Ishikawa (cell line): Measurements from ENCODE around the gene ATXN7.

Experiments used
- CEBPB ChIP-seq: IDR thresholded peaks from 2 replicates; pipeline ENCODE4 v1.6.1; 2012
- CREB1 ChIP-seq: IDR thresholded peaks from 2 replicates; pipeline ENCODE4 v1.6.1; 2012; ENCODE audit warnings: low read depth
- EGR1 ChIP-seq: IDR thresholded peaks from 2 replicates; pipeline ENCODE4 v1.6.1; 2012
- EP300 ChIP-seq: IDR thresholded peaks from 2 replicates; pipeline ENCODE4 v1.6.1; 2012; ENCODE audit warnings: borderline replicate concordance
- FOXM1 ChIP-seq: IDR thresholded peaks from 2 replicates; pipeline ENCODE4 v1.6.1; 2012; ENCODE audit warnings: low read depth, borderline replicate concordance
- NFIC ChIP-seq: IDR thresholded peaks from 2 replicates; pipeline ENCODE4 v1.6.1; 2012
- RAD21 ChIP-seq: IDR thresholded peaks from 2 replicates; pipeline ENCODE4 v1.6.1; 2012; ENCODE audit warnings: low read depth
- TAF1 ChIP-seq: IDR thresholded peaks from 2 replicates; pipeline ENCODE4 v1.6.1; 2012; ENCODE audit warnings: low read depth, mild to moderate bottlenecking
- TCF12 ChIP-seq: IDR thresholded peaks from 2 replicates; pipeline ENCODE4 v1.6.1; 2012; ENCODE audit warnings: low read depth
- TEAD4 ChIP-seq: IDR thresholded peaks from 2 replicates; pipeline ENCODE4 v1.6.1; 2012
- YY1 ChIP-seq: IDR thresholded peaks from 2 replicates; pipeline ENCODE4 v1.6.1; 2012; ENCODE audit warnings: low read depth
- ZBTB7A ChIP-seq: IDR thresholded peaks from 2 replicates; pipeline ENCODE4 v1.6.1; 2012; ENCODE audit warnings: low read depth
- TF ChIP-seq, protein P1 (sequence below): IDR thresholded peaks from 2 replicates; pipeline ENCODE4 v1.6.1; 2012
- TF ChIP-seq, protein P2 (sequence below): IDR thresholded peaks from 2 replicates; pipeline ENCODE4 v1.6.1; 2012
- TF ChIP-seq, protein P3 (sequence below): IDR thresholded peaks from 2 replicates; pipeline ENCODE4 v1.6.1; 2012; ENCODE audit warnings: low read depth, mild to moderate bottlenecking

Gene ATXN7

DNA sequence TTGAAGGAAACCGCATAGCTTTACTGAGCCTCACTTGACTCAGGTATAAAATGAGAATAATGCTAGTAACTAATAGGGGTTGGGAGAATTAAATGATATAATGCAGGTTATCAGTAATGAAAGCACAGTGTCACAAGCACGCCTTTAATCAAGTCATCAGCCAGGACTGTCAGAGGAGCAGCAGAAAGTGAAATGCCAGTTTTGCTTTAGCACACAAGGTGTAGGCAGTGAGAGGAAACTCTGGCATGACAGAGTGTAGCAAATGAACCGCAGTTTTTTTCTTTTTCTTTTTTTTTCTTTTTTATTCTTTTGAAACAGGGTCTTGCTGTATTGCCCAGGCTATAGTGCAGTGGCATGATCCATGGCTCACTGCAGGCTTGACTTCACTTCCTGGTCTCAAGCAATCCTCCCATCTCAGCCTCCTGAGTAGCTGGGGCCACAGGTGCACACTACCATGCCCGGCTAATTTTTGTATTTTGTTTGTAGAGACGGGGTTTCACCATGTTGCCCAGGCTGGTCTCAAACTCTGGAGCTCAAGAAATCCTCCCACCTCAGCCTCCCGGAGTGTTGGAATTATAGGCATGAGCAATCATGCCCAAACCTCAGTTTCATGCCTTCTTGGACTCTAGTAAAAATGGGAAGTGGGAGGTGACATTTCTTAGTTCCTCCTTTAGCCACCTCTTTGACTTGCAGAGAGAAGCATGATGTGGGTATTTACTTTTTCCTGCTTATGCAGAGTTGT lies 58.2 kb downstream of the ATXN7 start:
- TF ChIP-seq EP300 = no peak
- no peak for TF ChIP-seq YY1

DNA sequence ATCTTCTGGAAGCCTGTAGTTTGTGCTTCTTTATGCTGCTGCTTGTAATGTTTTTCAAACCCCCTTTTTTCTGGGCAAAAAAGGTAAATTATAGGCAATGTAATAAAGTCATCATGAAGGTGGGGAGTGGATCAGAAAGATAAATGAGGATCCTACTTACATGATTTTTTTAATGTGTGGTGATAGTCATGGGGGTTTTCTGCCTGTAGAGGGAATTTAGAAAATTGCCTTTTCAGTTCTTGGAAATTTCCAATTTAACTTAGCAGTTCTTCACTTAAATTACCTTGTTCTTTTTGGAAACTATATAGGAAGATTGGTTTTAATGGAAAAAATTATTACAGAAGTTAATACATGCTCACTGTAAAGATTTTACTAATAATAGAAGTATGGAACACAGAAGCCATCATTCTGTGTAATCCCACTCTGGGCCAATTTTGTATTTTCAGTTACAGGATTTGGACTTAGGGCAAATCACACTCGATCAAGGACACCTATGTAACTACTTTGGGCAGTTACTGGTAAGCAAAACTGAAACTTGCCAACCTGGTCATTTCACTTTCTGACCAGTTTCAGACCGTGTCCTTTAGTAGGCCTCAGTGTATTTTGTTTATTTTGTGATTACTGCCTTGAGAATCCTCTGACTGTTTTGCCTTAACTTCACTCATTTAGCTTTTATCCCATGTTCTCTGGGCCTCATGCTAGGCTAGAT lies 59.0 kb downstream of the ATXN7 start:
- TF ChIP-seq YY1 (no peak), CEBPB (no peak), EGR1 (no peak), RAD21 (no peak), ZBTB7A (no peak), TEAD4 (no peak), NFIC (no peak), FOXM1 (no peak), CREB1 (no peak), TCF12 (no peak), TAF1 (no peak), EP300 (no peak)
- TF ChIP-seq, protein P1, sequence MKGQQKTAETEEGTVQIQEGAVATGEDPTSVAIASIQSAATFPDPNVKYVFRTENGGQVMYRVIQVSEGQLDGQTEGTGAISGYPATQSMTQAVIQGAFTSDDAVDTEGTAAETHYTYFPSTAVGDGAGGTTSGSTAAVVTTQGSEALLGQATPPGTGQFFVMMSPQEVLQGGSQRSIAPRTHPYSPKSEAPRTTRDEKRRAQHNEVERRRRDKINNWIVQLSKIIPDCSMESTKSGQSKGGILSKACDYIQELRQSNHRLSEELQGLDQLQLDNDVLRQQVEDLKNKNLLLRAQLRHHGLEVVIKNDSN = no peak
- TF ChIP-seq, protein P2, sequence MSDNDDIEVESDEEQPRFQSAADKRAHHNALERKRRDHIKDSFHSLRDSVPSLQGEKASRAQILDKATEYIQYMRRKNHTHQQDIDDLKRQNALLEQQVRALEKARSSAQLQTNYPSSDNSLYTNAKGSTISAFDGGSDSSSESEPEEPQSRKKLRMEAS = no peak
- TF ChIP-seq, protein P3, sequence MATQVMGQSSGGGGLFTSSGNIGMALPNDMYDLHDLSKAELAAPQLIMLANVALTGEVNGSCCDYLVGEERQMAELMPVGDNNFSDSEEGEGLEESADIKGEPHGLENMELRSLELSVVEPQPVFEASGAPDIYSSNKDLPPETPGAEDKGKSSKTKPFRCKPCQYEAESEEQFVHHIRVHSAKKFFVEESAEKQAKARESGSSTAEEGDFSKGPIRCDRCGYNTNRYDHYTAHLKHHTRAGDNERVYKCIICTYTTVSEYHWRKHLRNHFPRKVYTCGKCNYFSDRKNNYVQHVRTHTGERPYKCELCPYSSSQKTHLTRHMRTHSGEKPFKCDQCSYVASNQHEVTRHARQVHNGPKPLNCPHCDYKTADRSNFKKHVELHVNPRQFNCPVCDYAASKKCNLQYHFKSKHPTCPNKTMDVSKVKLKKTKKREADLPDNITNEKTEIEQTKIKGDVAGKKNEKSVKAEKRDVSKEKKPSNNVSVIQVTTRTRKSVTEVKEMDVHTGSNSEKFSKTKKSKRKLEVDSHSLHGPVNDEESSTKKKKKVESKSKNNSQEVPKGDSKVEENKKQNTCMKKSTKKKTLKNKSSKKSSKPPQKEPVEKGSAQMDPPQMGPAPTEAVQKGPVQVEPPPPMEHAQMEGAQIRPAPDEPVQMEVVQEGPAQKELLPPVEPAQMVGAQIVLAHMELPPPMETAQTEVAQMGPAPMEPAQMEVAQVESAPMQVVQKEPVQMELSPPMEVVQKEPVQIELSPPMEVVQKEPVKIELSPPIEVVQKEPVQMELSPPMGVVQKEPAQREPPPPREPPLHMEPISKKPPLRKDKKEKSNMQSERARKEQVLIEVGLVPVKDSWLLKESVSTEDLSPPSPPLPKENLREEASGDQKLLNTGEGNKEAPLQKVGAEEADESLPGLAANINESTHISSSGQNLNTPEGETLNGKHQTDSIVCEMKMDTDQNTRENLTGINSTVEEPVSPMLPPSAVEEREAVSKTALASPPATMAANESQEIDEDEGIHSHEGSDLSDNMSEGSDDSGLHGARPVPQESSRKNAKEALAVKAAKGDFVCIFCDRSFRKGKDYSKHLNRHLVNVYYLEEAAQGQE = no peak

DNA sequence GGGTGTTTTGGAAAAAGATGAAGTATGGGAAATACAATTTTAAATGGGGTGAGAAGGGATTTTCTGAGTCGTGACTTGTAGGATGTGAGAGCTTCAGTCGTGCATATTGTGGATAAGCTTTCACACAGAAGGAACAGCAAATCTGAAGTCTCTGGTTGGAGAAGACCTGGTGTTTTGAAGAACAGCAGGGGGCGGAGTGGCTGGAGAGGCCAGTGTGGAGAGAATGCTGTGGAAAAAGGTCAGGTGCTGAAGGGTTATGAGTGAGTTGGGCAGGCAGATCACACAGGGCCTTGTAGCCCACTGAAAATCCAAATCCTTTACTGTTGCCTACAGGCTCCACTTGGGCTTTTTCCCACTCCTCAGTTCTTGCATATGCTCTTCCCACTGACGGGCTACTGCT lies 62.6 kb downstream of the ATXN7 start:
- no peak for TF ChIP-seq TCF12
- TF ChIP-seq YY1 = no peak
- no peak for TF ChIP-seq RAD21
- TF ChIP-seq, protein P3 = no peak
- no peak for TF ChIP-seq EP300
- no peak for TF ChIP-seq ZBTB7A
- TF ChIP-seq, protein P1 = no peak
- no peak for TF ChIP-seq CREB1
- no peak for TF ChIP-seq FOXM1
- no peak for TF ChIP-seq EGR1
- no peak for TF ChIP-seq TEAD4

DNA sequence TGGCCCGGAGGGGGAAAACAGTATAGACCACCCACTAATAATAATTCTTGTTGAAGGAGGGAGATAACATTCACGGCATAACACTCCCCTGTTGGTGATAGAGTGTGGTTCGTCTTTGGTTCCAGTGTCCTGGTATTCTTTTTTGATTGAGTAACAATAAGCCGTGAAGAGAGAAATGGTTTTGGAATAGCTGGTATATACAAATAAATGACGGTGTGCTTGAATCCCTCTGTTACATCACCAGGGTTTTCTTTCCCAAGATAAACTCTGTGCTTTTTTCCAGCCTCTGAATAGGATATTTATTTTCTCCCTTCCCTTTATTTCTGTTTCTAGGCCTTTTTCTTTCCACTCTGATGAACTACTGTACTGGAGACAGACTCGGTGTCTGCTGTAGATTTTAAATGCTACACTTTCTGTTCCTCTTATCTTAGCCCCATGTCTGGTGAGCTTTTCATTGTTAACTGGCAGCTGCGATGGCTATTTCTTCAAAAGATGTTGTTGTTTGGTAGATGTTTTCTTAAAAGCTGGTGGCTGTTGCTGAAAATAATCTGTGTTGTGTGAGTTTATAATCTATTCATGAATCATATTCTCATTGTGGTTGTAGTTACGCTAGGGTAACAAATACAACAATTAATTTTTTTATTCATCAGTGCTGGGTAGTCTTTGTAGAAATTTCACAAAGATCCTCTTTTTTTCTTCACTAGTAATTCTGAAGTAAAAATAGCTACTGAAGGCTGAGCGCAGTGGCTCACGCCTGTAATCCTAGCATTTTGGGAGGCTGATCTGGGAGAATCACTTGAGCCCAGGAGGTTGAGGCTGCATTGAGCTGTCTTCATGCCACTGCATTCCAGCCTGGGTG lies 64.0 kb downstream of the ATXN7 start:
- no peak for TF ChIP-seq TAF1
- no peak for TF ChIP-seq NFIC
- no peak for TF ChIP-seq TCF12
- TF ChIP-seq FOXM1 = no peak
- no peak for TF ChIP-seq CREB1
- TF ChIP-seq, protein P3 = no peak
- TF ChIP-seq, protein P2 = no peak
- no peak for TF ChIP-seq CEBPB
